K562 (cell line): ENCODE measurements around the gene ANKRD33. TPM values are rescaled to one million over a fixed set of nuclear protein-coding genes. Genes with fewer than 3 reads are reported as not detected.

Experiments
- ATAC-seq: fragments of 200-7000 bp; cut with Tn5 transposase; 3 replicates; pipeline ENCODE4 v1.9.1; 2020; ENCODE audit warnings: moderate library complexity
- BruUV-seq: library from RNA; stranded (reverse); fragments of 400-500 nt; replicated peaks from 2 replicates; lab custom pipeline; 2021; lab: Mats Ljungman, UMichigan
- CTCF ChIA-PET: fragments of 300-600 bp; formaldehyde crosslinking; extraction: SDS; loops from one replicate; lab custom pipeline; 2021; ENCODE audit warnings: low intra/inter-chr PET ratio; lab: Yijun Ruan, JAX
- POLR2A ChIA-PET: fragments of 300-600, 350-650 bp; sonication (Branson Sonifier 250); formaldehyde crosslinking; extraction: SDS; loops from one replicate; lab custom pipeline; 2021; ENCODE audit warnings: antibody characterized with exemption, inconsistent platforms; lab: Yijun Ruan, JAX
- DNase-seq, 4 experiments: peaks; one replicate each; pipeline versions ENCODE4 v3.0.0 to v3.0.0-alpha.2; 2011 to 2018; ENCODE audit warnings: low spot score in 3 of 4, mixed read lengths in 3 of 4; ENCODE audit errors: extremely low read depth in 1 of 4
- FAIRE-seq: peaks from 2 replicates; lab custom pipeline; 2011; peaks lifted over from hg19 to GRCh38; lab: Jason Lieb, UNC
- H2AFZ ChIP-seq: 2 replicates; pipeline ENCODE4 v1.6.0; 2011; ENCODE audit warnings: low read depth, low read length, control low read depth, inconsistent platforms
- H3K27ac ChIP-seq: fragments of 200-600 bp; 3 replicates; pipeline ENCODE4 v1.8.0; 2011; ENCODE audit warnings: low read depth, mild to moderate bottlenecking, control low read depth, inconsistent platforms, low read length, moderate library complexity, mixed read lengths; ENCODE audit errors: extremely low read depth
- H3K27me3 ChIP-seq, 2 experiments: fragments of 300-600 bp in 1 of 2; 2 replicates in 1 of 2; 3 replicates in 1 of 2; pipeline versions ENCODE4 v1.6.0 to v1.8.0; 2011; ENCODE audit warnings: inconsistent platforms in 2 of 2, low read length in 2 of 2, mild to moderate bottlenecking in 1 of 2, mixed read lengths in 1 of 2, moderate library complexity in 1 of 2; ENCODE audit not compliant: control insufficient read depth in 2 of 2, insufficient read depth in 2 of 2
- H3K36me3 ChIP-seq: fragments of 300-600 bp; 3 replicates; pipeline ENCODE4 v1.8.0; 2011; ENCODE audit warnings: mild to moderate bottlenecking, low read length, inconsistent platforms; ENCODE audit not compliant: control insufficient read depth, insufficient read depth
- H3K4me1 ChIP-seq, 2 experiments: fragments of 200-600 bp in 1 of 2; replicated peaks in 1 of 2; 2 replicates in 1 of 2; 3 replicates in 1 of 2; pipeline versions ENCODE4 v1.5.1 to v1.8.0; 2011; ENCODE audit warnings: inconsistent platforms in 2 of 2, low read length in 2 of 2, mild to moderate bottlenecking in 1 of 2, mixed read lengths in 1 of 2, moderate library complexity in 1 of 2; ENCODE audit not compliant: control insufficient read depth in 2 of 2, insufficient read depth in 2 of 2
- H3K4me2 ChIP-seq: 2 replicates; pipeline ENCODE4 v1.6.1; 2011; ENCODE audit warnings: low read length, control low read depth, inconsistent platforms, mixed read lengths; ENCODE audit not compliant: insufficient read depth
- H3K4me3 ChIP-seq: fragments of 200-600 bp; sonication (generic), shearing (Covaris generic); 2 replicates; pipeline ENCODE4 v1.5.1; 2016; ENCODE audit warnings: control low read depth, inconsistent platforms
- H3K79me2 ChIP-seq: fragments of 200-600 bp; 3 replicates; pipeline ENCODE4 v1.8.0; 2011; ENCODE audit warnings: low read length, inconsistent platforms; ENCODE audit not compliant: control insufficient read depth, insufficient read depth
- H3K9ac ChIP-seq, 2 experiments: 2 replicates each; pipeline versions ENCODE4 v1.6.0 to v1.6.1; 2011; ENCODE audit warnings: low read depth in 2 of 2, low read length in 2 of 2, control low read depth in 1 of 2, inconsistent platforms in 1 of 2, mild to moderate bottlenecking in 1 of 2, mixed read lengths in 1 of 2; ENCODE audit not compliant: insufficient read depth in 1 of 2
- H3K9me1 ChIP-seq: one replicate; pipeline ENCODE4 v1.6.0; 2011; ENCODE audit warnings: inconsistent platforms, mild to moderate bottlenecking, low read length, moderate library complexity; ENCODE audit not compliant: control insufficient read depth, insufficient read depth
- H3K9me3 ChIP-seq: replicated peaks from 2 replicates; pipeline ENCODE4 v1.5.1; 2011; ENCODE audit warnings: low read depth, low read length, inconsistent platforms; ENCODE audit not compliant: control insufficient read depth, insufficient read depth
- H4K20me1 ChIP-seq: replicated peaks from 2 replicates; pipeline ENCODE4 v1.6.1; 2011; ENCODE audit warnings: low read length, inconsistent platforms, mixed read lengths; ENCODE audit not compliant: control insufficient read depth, insufficient read depth
- CHD4 ChIP-seq: fragments of 200-600 bp; sonication (generic); IDR thresholded peaks from 3 replicates; pipeline ENCODE4 v1.6.1; 2012; ENCODE audit warnings: low read depth, mild to moderate bottlenecking, mixed read lengths, low read length, inconsistent platforms; ENCODE audit not compliant: insufficient read depth, insufficient replicate concordance, poor library complexity, severe bottlenecking
- HDAC3 ChIP-seq: fragments of 450-650 bp; IDR thresholded peaks from 2 replicates; pipeline ENCODE4 v1.6.1; 2018; ENCODE audit warnings: borderline replicate concordance, mild to moderate bottlenecking, moderate library complexity; ENCODE audit not compliant: partially characterized antibody
- PML ChIP-seq: IDR thresholded peaks from 2 replicates; pipeline ENCODE4 v1.6.1; 2012; ENCODE audit warnings: low read length, inconsistent platforms
- POLR3G ChIP-seq: IDR thresholded peaks from 2 replicates; pipeline ENCODE4 v1.6.1; 2011; ENCODE audit not compliant: insufficient read length, insufficient replicate concordance; ENCODE audit errors: extremely low read depth
- RCOR1 ChIP-seq, 2 experiments: IDR thresholded peaks; 2 replicates each; pipeline ENCODE4 v1.6.1; 2012; ENCODE audit warnings: low read depth in 2 of 2, low read length in 2 of 2, borderline replicate concordance in 1 of 2, improper control_type of control experiment in 1 of 2
- TCFL5 ChIP-seq: fragments of 250-450 bp; sonication (Bioruptor Pico); conservative IDR thresholded peaks from 2 replicates; pipeline ENCODE4 v1.6.1; 2021; ENCODE audit warnings: mild to moderate bottlenecking, moderate library complexity, matching md5 sums
- ZFP30 ChIP-seq: fragments of 250-450 bp; sonication (Bioruptor Pico); IDR thresholded peaks from 2 replicates; pipeline ENCODE4 v1.8.0; 2022; ENCODE audit warnings: moderate library complexity, mild to moderate bottlenecking, inconsistent platforms, borderline replicate concordance
- ZNF561 ChIP-seq: fragments of 450-650 bp; formaldehyde crosslinking; conservative IDR thresholded peaks from 2 replicates; pipeline ENCODE4 v1.4.0; 2020; ENCODE audit warnings: mild to moderate bottlenecking, moderate library complexity
- ZNF75A ChIP-seq: fragments of 450-650 bp; formaldehyde crosslinking; IDR thresholded peaks from 2 replicates; pipeline ENCODE4 v1.4.0; 2020; ENCODE audit warnings: mild to moderate bottlenecking
- ZNF785 ChIP-seq: fragments of 250-450 bp; sonication (Bioruptor Pico); IDR thresholded peaks from 2 replicates; pipeline ENCODE4 v1.4.0; 2020; ENCODE audit warnings: mild to moderate bottlenecking
- WGBS: fragments of 100-300 bp; shearing (Covaris generic); methylation state at CpG from one replicate; pipeline ENCODE4 v1.1.6; 2016; ENCODE audit warnings: low coverage, mixed read lengths; ENCODE audit not compliant: insufficient coverage; ENCODE audit errors: missing lambda C conversion rate; 5-methylcytosine and 5-hydroxymethylcytosine counted together
- in situ Hi-C: fragments of 300-500 bp; cut with MboI; formaldehyde crosslinking; loops from 4 replicates; pipeline ENCODE4 v1.15.0; 2018; ENCODE audit warnings: inconsistent platforms, mixed read lengths
- intact Hi-C: fragments of 100-400 bp; cut with micrococcal nuclease; formaldehyde crosslinking; loops from 2 replicates; pipeline ENCODE4 v1.14.2; 2022
- polyA plus RNA-seq, 8 experiments: library from polyadenylated mRNA; depleted of rRNA in 4 of 8; stranded (reverse) in 5 of 8; unstranded in 3 of 8; fragments of >200 nt; fragmentation: Nextera tagmentation in 2 of 8; fragmentation: Illumina TruSeq in 1 of 8; extraction: Ambion mirVana in 2 of 8; extraction: Trizol in 1 of 8; gene quantifications; 2 replicates each; pipeline versions ENCODE4 v1.2.1 to v1.2.3, GENCODE V29; 2011 to 2014; ENCODE audit warnings: inconsistent platforms in 1 of 8, missing spikeins in 1 of 8
- total RNA-seq, 7 experiments: library from RNA; depleted of rRNA in 6 of 7; stranded (reverse); fragments of >200 nt in 6 of 7; fragmentation: Illumina TruSeq in 2 of 7; extraction: Trizol in 2 of 7; gene quantifications; 2 replicates each; pipeline versions ENCODE4 v1.2.1 to v1.2.3, GENCODE V29; 2011 to 2021; ENCODE audit warnings: low replicate concordance in 1 of 7
- TF ChIP-seq, protein P1 (sequence below): fragments of 250-450 bp; sonication (Bioruptor Pico); IDR thresholded peaks from 2 replicates; pipeline ENCODE4 v1.8.0; 2021; ENCODE audit warnings: mild to moderate bottlenecking, moderate library complexity
- TF ChIP-seq, protein P2 (sequence below), 2 experiments: fragments of 450-650 bp; formaldehyde crosslinking in 1 of 2; IDR thresholded peaks; 2 replicates each; pipeline versions ENCODE4 v1.4.0 to v1.6.1; 2014 to 2020; ENCODE audit warnings: mild to moderate bottlenecking in 2 of 2, borderline replicate concordance in 1 of 2, low read depth in 1 of 2

ANKRD33 gene
- total and polyA plus RNA-seq, 9 of the 15 experiments (the other 6 are each of a cell fraction or from before 2014, with no cell fraction given): 0.04 to 0.11 (median 0.07) TPM; not detected in 4

DNA sequence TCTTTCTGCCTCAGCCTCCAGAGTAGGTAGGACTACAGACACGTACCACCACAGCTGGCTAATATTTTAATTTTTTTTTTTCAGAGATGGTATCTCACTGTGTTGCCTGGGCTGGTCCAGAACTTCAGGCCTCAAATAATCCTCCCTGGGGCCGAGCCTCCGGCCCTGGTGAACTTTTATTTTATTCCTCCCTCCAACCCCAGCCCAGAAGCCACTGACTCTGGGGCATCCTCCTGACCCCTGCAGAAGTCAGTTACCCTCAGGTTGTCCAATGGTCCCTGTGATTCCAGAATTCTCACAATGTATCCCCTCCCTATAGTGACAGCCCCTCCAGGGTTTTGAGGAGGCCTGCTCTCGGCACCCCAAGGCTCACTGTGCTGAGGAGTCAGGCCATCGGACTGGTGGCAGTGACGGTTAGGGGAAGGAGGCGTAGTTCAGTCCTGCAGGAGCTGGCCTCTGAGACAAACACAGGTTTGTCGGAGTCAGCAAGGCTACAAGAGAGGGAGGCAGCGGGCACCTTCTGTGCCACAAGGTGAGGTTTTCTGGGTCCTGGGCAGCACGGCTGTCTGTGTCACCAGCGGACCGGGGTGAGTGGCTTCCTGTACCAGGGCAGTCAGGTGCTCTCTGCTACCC lies 20.0 kb upstream of the ANKRD33 start:
- WGBS: 20% methylated on average over 12 of the region's 12 CpGs
- TF ChIP-seq ZNF561 (CRISPR knock-in tag): no peak
- TF ChIP-seq, protein P1, sequence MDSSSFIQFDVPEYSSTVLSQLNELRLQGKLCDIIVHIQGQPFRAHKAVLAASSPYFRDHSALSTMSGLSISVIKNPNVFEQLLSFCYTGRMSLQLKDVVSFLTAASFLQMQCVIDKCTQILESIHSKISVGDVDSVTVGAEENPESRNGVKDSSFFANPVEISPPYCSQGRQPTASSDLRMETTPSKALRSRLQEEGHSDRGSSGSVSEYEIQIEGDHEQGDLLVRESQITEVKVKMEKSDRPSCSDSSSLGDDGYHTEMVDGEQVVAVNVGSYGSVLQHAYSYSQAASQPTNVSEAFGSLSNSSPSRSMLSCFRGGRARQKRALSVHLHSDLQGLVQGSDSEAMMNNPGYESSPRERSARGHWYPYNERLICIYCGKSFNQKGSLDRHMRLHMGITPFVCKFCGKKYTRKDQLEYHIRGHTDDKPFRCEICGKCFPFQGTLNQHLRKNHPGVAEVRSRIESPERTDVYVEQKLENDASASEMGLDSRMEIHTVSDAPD (CRISPR knock-in tag): no peak
- TF ChIP-seq ZFP30 (CRISPR knock-in tag): no peak
- TF ChIP-seq POLR3G: no peak
- no peak for TF ChIP-seq HDAC3
- TF ChIP-seq, protein P2, sequence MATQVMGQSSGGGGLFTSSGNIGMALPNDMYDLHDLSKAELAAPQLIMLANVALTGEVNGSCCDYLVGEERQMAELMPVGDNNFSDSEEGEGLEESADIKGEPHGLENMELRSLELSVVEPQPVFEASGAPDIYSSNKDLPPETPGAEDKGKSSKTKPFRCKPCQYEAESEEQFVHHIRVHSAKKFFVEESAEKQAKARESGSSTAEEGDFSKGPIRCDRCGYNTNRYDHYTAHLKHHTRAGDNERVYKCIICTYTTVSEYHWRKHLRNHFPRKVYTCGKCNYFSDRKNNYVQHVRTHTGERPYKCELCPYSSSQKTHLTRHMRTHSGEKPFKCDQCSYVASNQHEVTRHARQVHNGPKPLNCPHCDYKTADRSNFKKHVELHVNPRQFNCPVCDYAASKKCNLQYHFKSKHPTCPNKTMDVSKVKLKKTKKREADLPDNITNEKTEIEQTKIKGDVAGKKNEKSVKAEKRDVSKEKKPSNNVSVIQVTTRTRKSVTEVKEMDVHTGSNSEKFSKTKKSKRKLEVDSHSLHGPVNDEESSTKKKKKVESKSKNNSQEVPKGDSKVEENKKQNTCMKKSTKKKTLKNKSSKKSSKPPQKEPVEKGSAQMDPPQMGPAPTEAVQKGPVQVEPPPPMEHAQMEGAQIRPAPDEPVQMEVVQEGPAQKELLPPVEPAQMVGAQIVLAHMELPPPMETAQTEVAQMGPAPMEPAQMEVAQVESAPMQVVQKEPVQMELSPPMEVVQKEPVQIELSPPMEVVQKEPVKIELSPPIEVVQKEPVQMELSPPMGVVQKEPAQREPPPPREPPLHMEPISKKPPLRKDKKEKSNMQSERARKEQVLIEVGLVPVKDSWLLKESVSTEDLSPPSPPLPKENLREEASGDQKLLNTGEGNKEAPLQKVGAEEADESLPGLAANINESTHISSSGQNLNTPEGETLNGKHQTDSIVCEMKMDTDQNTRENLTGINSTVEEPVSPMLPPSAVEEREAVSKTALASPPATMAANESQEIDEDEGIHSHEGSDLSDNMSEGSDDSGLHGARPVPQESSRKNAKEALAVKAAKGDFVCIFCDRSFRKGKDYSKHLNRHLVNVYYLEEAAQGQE (IDR thresholded peaks at IDR 0.05; ENCODE audit: borderline replicate concordance): no peak
- TF ChIP-seq, protein P2 (CRISPR knock-in tag; IDR thresholded peaks at IDR 0.05; ENCODE audit: low read depth): no peak
- no peak for TF ChIP-seq ZNF75A (CRISPR knock-in tag)
- TF ChIP-seq TCFL5 (CRISPR knock-in tag): no peak
- no peak for TF ChIP-seq RCOR1 (IDR thresholded peaks at IDR 0.05; ENCODE audit: borderline replicate concordance in 1 of 2, low read depth in 2 of 2, low read length in 2 of 2)
- TF ChIP-seq ZNF785 (CRISPR knock-in tag): no peak
- no peak for TF ChIP-seq CHD4
- TF ChIP-seq PML: no peak

More for the DNA sequence above, 20.0 kb upstream of the ANKRD33 start:
- Histone ChIP-seq H3K9me3 (no peaks in the 10 kb centered on the region), H4K20me1 (peaks cover 9% of the 10 kb centered on the region), H3K9me1 (no peaks in the 10 kb centered on the region), H3K27ac (no peak overlapping the region), H3K4me2 (no peak overlapping the region), H3K4me3 (no peak overlapping the region), H3K27me3 (peaks cover 48 to 88% of the 10 kb centered on the region in 2 experiments), H3K9ac (peak overlapping the region in 1 of 2 experiments; percentile 40; a peak in 1 of 4 replicates), H3K36me3 (no peaks in the 10 kb centered on the region), H3K4me1 (peaks cover 7 to 32% of the 10 kb centered on the region in 2 experiments; a peak in 4 of 5 replicates), H2AFZ (no peak overlapping the region), H3K79me2 (no peaks in the 10 kb centered on the region)
- ATAC-seq (no peak), FAIRE-seq (no peak), DNase-seq (no peak)
- intact Hi-C loops: no loop called here
- ChIA-PET POLR2A (no interaction called here), CTCF (no interaction called here)
- in situ Hi-C loops: no loop called here
- no TSS peak for BruUV-seq
